ENCODE data around the gene FRMD5. TPM values are rescaled to one million over a fixed set of nuclear protein-coding genes. Genes with fewer than 3 reads are reported as not detected.

The FRMD5 gene
- total and polyA plus RNA-seq, 2 experiments from 2014 or later, result 5.9 to 10.1 TPM

GRCh38 chr15:43977072-43977884 lies 217.8 kb downstream of the FRMD5 start:
- no peak for TF ChIP-seq EZH2phosphoT487 (IDR thresholded peaks at IDR 0.05; ENCODE audit: unreplicated experiment)
- TF ChIP-seq STAT1 (IDR thresholded peaks at IDR 0.05; ENCODE audit: unreplicated experiment), result no peak
- no peak for TF ChIP-seq ETS1 (IDR thresholded peaks at IDR 0.05)
- no peak for TF ChIP-seq ZNF462 (CRISPR knock-in tag; IDR thresholded peaks at IDR 0.05)
- TF ChIP-seq JUNB (IDR thresholded peaks at IDR 0.05; ENCODE audit: unreplicated experiment), result no peak
- no peak for TF ChIP-seq EZH2 (IDR thresholded peaks at IDR 0.05; ENCODE audit: low read depth, unreplicated experiment)
- TF ChIP-seq NANOG (IDR thresholded peaks at IDR 0.05; ENCODE audit: borderline replicate concordance), result no peak
- no peak for TF ChIP-seq REST (IDR thresholded peaks at IDR 0.05; ENCODE audit: unreplicated experiment)
- no peak for TF ChIP-seq CREB1 (CRISPR knock-in tag; IDR thresholded peaks at IDR 0.05; ENCODE audit: low read depth)
- TF ChIP-seq ZNF114 (CRISPR knock-in tag; IDR thresholded peaks at IDR 0.05), result no peak
- no peak for TF ChIP-seq ZNF331 (CRISPR knock-in tag; IDR thresholded peaks at IDR 0.05; ENCODE audit: low read depth)
- no peak for TF ChIP-seq CTCF (conservative IDR thresholded peaks at IDR 0.05; ENCODE audit: low read depth in 2 of 2)
- no peak for TF ChIP-seq POLR2AphosphoS5 (IDR thresholded peaks at IDR 0.05; ENCODE audit: low read depth)
- H3K4me2 ChIP-seq, result no peak overlapping the region
- H3K36me3 Mint-ChIP-seq (ENCODE audit: low read depth), result no peaks in the 10 kb centered on the region
- no peak overlapping the region for H3K4me3 Mint-ChIP-seq
- H3K27ac ChIP-seq (ENCODE audit: low read depth), result 0 out of 2 replicates have a peak overlapping the region, but pooled peaks have one; percentile 35
- 0 out of 2 replicates have a peak, but pooled peaks cover 4% of the 10 kb centered on the region for H3K79me2 ChIP-seq (replicated peaks; ENCODE audit: insufficient read depth)
- H3F3A ChIP-seq (replicated peaks; ENCODE audit: low read depth), result no peaks in the 10 kb centered on the region
- 0 out of 3 replicates have a peak, but pooled peaks cover 3% of the 10 kb centered on the region for H3K9me3 Mint-ChIP-seq
- H3K4me3 ChIP-seq, result no peak overlapping the region
- peaks cover 20% of the 10 kb centered on the region for H3K4me1 Mint-ChIP-seq
- no peaks in the 10 kb centered on the region for H3K27me3 Mint-ChIP-seq (ENCODE audit: insufficient read depth, low read depth, poor library complexity)
- H3K27ac Mint-ChIP-seq, result no peak overlapping the region
- H3K9me2 ChIP-seq (ENCODE audit: insufficient read depth), result no peaks in the 10 kb centered on the region; the same call in 1 of the 2 replicates
- H4K20me1 ChIP-seq (replicated peaks; ENCODE audit: insufficient read depth), result no peaks in the 10 kb centered on the region
- peaks cover 12% of the 10 kb centered on the region; the same call in 1 of the 2 replicates for H3K4me1 ChIP-seq (ENCODE audit: insufficient read depth)
- peak; percentile 81 for DNase-seq (ENCODE audit: low spot score)
- no peaks in the 10 kb centered on the region for H3K27me3 ChIP-seq (ENCODE audit: insufficient read depth)
- no peaks in the 10 kb centered on the region for H3K36me3 ChIP-seq (ENCODE audit: insufficient read depth)
- H2AFZ ChIP-seq, result no peak overlapping the region
- peak; percentile 82 for ATAC-seq

All from GM23338 (cell line).